ENCODE results near the gene SNAI3. TPM values are rescaled to one million over a fixed set of nuclear protein-coding genes. Genes with fewer than 3 reads are reported as not detected.

The SNAI3 gene
- total RNA-seq, 1 donor from 2014 or later = not detected

- FAIRE-seq = no peak
Measured at GRCh38 chr16:88696441-88696840, 10.1 kb upstream of the SNAI3 start.

DNA sequence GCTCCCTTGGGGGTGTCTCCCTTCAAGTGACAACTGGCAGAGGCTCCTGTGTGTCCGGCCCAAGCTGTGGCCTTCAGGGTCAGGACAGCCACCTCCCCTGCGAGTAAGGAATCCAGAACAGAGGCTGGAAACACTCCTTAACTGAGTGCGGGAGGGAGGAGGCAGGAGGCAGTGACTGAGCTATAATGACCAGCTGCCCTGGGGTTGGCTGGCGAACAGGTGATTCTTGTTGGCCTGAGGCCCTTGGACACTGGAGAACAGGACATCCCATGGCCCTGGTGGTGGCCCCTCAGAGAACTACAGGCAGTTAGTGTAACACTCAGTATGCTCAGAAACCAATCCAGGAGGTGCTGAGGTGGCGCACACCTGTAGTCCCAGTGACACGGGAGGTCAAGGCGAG, 9.4 kb upstream of the SNAI3 start:
- TF ChIP-seq CTCF (IDR thresholded peaks at IDR 0.05; ENCODE audit: insufficient read depth, low read length, severe bottlenecking) = no peak
- DNase-seq (ENCODE audit: low read depth) (no peak), FAIRE-seq (no peak)
- Histone ChIP-seq H3K36me3 (ENCODE audit: control insufficient read depth, insufficient read depth, low read length) (peaks cover 3% of the 10 kb centered on the region), H3K4me3 (ENCODE audit: low read depth, low read length) (no peak overlapping the region), H3K27me3 (ENCODE audit: control insufficient read depth, insufficient read depth, low read length) (no peaks in the 10 kb centered on the region)

More at GRCh38 chr16:88696441-88696840, 10.1 kb upstream of the SNAI3 start:
- no peak overlapping the region for H3K4me3 ChIP-seq (ENCODE audit: low read depth, low read length)
- no peak for TF ChIP-seq CTCF (IDR thresholded peaks at IDR 0.05; ENCODE audit: insufficient read depth, low read length, severe bottlenecking)
- no peak for DNase-seq (ENCODE audit: low read depth)
- H3K36me3 ChIP-seq (ENCODE audit: control insufficient read depth, insufficient read depth, low read length) = peaks cover 3% of the 10 kb centered on the region
- H3K27me3 ChIP-seq (ENCODE audit: control insufficient read depth, insufficient read depth, low read length) = no peaks in the 10 kb centered on the region

DNA sequence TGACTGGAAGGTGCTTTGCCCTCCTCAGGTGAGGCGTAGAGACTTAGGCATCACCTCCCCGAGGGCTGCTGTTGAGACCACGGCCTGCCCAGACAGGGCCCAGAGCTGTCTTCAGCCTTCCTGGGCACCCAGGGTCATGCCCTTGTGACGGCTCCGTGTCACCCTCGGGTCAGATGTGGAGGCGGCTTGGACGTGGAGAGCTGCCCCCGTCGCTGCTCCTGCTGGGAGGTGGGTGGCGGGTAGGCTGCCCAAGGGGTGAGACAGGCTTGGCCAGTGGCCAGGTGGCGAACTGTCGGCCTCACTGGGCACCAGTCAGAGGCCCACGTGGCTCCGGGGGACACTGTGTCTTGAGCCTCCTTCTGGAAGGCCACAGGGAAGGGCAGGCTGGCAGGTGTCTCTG, 8.9 kb upstream of the SNAI3 start:
- Histone ChIP-seq H3K36me3 (ENCODE audit: control insufficient read depth, insufficient read depth, low read length) (peaks cover 3% of the 10 kb centered on the region), H3K4me3 (ENCODE audit: low read depth, low read length) (no peak overlapping the region), H3K27me3 (ENCODE audit: control insufficient read depth, insufficient read depth, low read length) (no peaks in the 10 kb centered on the region)
- no peak for TF ChIP-seq CTCF (IDR thresholded peaks at IDR 0.05; ENCODE audit: insufficient read depth, low read length, severe bottlenecking)
- FAIRE-seq (no peak), DNase-seq (ENCODE audit: low read depth) (no peak)

DNA sequence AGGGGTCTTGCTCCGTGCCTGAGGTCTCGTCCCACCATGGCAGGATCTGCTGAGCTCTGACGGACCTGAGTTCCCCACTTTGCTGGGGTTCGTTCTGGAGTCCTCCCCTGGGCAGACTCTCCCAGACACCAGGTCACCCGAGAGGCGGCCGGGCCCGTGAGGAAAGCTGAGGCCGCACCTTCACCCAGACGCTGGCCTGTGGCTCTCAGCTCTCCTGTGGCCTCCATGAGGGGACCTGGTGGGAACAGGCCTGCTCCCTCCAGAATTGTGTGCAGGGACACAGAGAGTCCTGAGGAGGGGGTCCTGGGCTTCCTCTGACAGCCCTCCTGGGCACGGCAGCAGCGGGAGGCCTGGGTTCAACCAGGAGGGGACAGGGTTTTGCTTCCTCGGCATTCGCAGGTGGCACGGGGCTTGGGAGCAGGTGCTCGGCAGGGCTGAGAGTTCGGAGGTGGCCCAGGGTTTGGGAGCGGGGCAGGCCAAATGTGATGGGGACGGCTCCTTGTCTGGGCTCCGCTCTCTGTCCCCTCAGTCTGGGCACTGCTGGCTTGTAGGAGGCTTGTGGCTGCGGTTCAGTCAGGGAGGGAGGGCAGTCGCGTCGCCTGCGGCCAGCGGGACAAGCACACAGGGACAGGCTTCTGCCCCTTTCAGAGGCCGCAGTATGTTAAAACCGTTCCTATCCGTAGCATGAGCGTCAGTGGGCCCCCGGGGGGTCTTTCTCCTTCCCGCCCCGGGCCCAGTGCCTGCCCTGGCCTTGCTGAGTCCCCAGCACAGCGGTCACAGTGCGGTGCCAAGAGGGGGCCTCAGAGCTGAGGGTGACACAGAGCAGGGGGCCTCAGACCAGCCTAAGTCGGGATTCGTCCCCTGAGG, 8.1 kb upstream of the SNAI3 start:
- no peak for DNase-seq (ENCODE audit: low read depth)
- no peak for FAIRE-seq
- TF ChIP-seq CTCF (IDR thresholded peaks at IDR 0.05; ENCODE audit: insufficient read depth, low read length, severe bottlenecking) = no peak

GRCh38 chr16:88693420-88694177, 7.3 kb upstream of the SNAI3 start:
- DNase-seq (ENCODE audit: low read depth) (no peak), FAIRE-seq (no peak)
- H3K4me3 ChIP-seq (ENCODE audit: low read depth, low read length) = no peak overlapping the region
- no peak for TF ChIP-seq CTCF (IDR thresholded peaks at IDR 0.05; ENCODE audit: insufficient read depth, low read length, severe bottlenecking)
- peaks cover 3% of the 10 kb centered on the region for H3K36me3 ChIP-seq (ENCODE audit: control insufficient read depth, insufficient read depth, low read length)
- no peaks in the 10 kb centered on the region for H3K27me3 ChIP-seq (ENCODE audit: control insufficient read depth, insufficient read depth, low read length)

More for the DNA sequence above, 8.1 kb upstream of the SNAI3 start:
- Histone ChIP-seq H3K4me3 (ENCODE audit: low read depth, low read length) (no peak overlapping the region), H3K36me3 (ENCODE audit: control insufficient read depth, insufficient read depth, low read length) (peaks cover 3% of the 10 kb centered on the region), H3K27me3 (ENCODE audit: control insufficient read depth, insufficient read depth, low read length) (no peaks in the 10 kb centered on the region)

All from bronchial epithelial cell (primary cell).